Breast epithelium (tissue), 4 donors: ENCODE measurements around the gene CHCHD4. TPM values are rescaled to one million over a fixed set of nuclear protein-coding genes. Genes with fewer than 3 reads are reported as not detected.

Source experiments
- DNase-seq, 2 donors: peaks; one replicate each; pipeline ENCODE4 v3.0.0-alpha.2; 2019; ENCODE audit warnings: low spot score in 2 of 2
- H3K27ac ChIP-seq, 2 donors: fragments of 200-600 bp; sonication (generic) in 1 of 2; one replicate each; pipeline ENCODE4 v1.5.1; 2016 to 2019; ENCODE audit warnings: mild to moderate bottlenecking in 1 of 2
- H3K27me3 ChIP-seq, 2 donors: fragments of 200-600 bp; sonication (generic) in 1 of 2; one replicate each; pipeline versions ENCODE4 v1.5.1 to v1.6.0; 2017 to 2019; ENCODE audit warnings: control low read depth in 1 of 2, mild to moderate bottlenecking in 1 of 2
- H3K36me3 ChIP-seq: fragments of 200-600 bp; one replicate; pipeline ENCODE4 v1.5.1; 2019
- H3K4me1 ChIP-seq, 2 donors: fragments of 200-600 bp; sonication (generic); one replicate each; pipeline ENCODE4 v1.5.1; 2016 to 2019; ENCODE audit warnings: control low read depth in 1 of 2
- H3K4me3 ChIP-seq, 3 donors: fragments of 200-600 bp; sonication (generic); 1 replicate in 2 of 3; 2 replicates in 1 of 3; pipeline ENCODE4 v1.5.1; 2016 to 2019; ENCODE audit warnings: mild to moderate bottlenecking in 3 of 3, moderate library complexity in 2 of 3
- H3K9me3 ChIP-seq, 2 donors: fragments of 200-600 bp; sonication (generic) in 1 of 2; one replicate each; pipeline ENCODE4 v1.5.1; 2016 to 2019; ENCODE audit warnings: control low read depth in 1 of 2
- POLR2A ChIP-seq: fragments of 450-650 bp; IDR thresholded peaks from one replicate; pipeline ENCODE4 v1.6.1; 2016; ENCODE audit warnings: antibody characterized with exemption, mild to moderate bottlenecking, moderate library complexity
- POLR2AphosphoS5 ChIP-seq, 3 donors: sonication (generic); formaldehyde crosslinking; IDR thresholded peaks; one replicate each; pipeline ENCODE4 v1.6.1; 2017; ENCODE audit warnings: antibody characterized with exemption in 3 of 3
- intact Hi-C: fragments of 100-400 bp; cut with DNase I; formaldehyde crosslinking; loops from one replicate; pipeline ENCODE4 v1.15.1; 2023; ENCODE audit warnings: low total_unique reads
- total RNA-seq, 3 donors: library from RNA; depleted of rRNA; stranded (reverse); fragments of >200 nt; gene quantifications; one replicate each; pipeline ENCODE4 v1.1.0, GENCODE V29; 2016
- TF ChIP-seq, protein P1 (sequence below), 3 donors: fragments of 450-650 bp; IDR thresholded peaks; one replicate each; pipeline ENCODE4 v1.5.1; 2016 to 2017; ENCODE audit warnings: antibody characterized with exemption in 3 of 3, mild to moderate bottlenecking in 3 of 3, moderate library complexity in 3 of 3

Gene CHCHD4
- total RNA-seq, 3 donors from 2014 or later: 15.1 to 19.9 (median 17.9) TPM

DNA sequence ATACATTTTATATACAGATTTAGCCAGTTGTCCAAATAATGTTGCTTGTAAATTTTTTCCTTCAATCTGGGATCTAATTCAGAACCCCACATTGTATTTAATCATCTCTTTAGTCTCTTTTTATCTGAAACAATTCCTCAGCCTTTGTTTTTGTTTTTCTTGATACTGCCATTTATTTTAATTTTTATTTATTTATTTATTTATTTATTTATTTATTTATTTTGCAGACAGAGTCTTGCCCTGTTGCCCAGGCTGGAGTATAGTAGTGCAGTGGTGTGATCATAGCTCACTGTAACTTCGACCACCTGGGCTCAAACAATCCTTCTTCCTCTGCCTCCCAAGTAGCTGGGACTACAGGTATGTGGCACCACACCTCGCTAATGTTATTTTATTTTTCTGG, 61.5 kb downstream of the CHCHD4 start:
- Histone ChIP-seq H3K4me3 (no peak overlapping the region), H3K27me3 (no peaks in the 10 kb centered on the region), H3K27ac (no peak overlapping the region), H3K9me3 (no peaks in the 10 kb centered on the region), H3K36me3 (no peaks in the 10 kb centered on the region), H3K4me1 (no peaks in the 10 kb centered on the region)
- intact Hi-C loops: no loop called here
- no peak for DNase-seq
- TF ChIP-seq POLR2AphosphoS5 (IDR thresholded peaks at IDR 0.05) (no peak), POLR2A (no peak)
- TF ChIP-seq, protein P1, sequence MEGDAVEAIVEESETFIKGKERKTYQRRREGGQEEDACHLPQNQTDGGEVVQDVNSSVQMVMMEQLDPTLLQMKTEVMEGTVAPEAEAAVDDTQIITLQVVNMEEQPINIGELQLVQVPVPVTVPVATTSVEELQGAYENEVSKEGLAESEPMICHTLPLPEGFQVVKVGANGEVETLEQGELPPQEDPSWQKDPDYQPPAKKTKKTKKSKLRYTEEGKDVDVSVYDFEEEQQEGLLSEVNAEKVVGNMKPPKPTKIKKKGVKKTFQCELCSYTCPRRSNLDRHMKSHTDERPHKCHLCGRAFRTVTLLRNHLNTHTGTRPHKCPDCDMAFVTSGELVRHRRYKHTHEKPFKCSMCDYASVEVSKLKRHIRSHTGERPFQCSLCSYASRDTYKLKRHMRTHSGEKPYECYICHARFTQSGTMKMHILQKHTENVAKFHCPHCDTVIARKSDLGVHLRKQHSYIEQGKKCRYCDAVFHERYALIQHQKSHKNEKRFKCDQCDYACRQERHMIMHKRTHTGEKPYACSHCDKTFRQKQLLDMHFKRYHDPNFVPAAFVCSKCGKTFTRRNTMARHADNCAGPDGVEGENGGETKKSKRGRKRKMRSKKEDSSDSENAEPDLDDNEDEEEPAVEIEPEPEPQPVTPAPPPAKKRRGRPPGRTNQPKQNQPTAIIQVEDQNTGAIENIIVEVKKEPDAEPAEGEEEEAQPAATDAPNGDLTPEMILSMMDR (IDR thresholded peaks at IDR 0.05): no peak

Other genes with a start within 250 kb of the CHCHD4 start
- gene WNT7A, start 244.8 kb downstream of the CHCHD4 start, total RNA-seq: not detected
- gene TMEM43, start 182 bp upstream of the CHCHD4 start, total RNA-seq: 100 to 1,000 TPM in 1 of 3 donors, 10 to 100 TPM in 2; 90.5 to 170 (median 93.4) TPM
- gene XPC, start 53.7 kb upstream of the CHCHD4 start, total RNA-seq: 10 to 100 TPM; 57.4 to 74.2 (median 61.3) TPM
- 10 to 100 TPM; 10.5 to 11.5 (median 11.5) TPM for gene LSM3, start 53.9 kb upstream of the CHCHD4 start, total RNA-seq